ENCODE measurements around the gene PTPRE. TPM values are rescaled to one million over a fixed set of nuclear protein-coding genes. Genes with fewer than 3 reads are reported as not detected.

The PTPRE gene
- total RNA-seq, 1 donor from 2014 or later, result 2.6 TPM

GRCh38 chr10:127990846-127991542, 84.1 kb downstream of the PTPRE start:
- Mint-ChIP-seq H3K36me3 (no peaks in the 10 kb centered on the region), H3K9me3 (no peaks in the 10 kb centered on the region), H3K27ac (no peak overlapping the region), H3K4me3 (no peak overlapping the region), H3K27me3 (ENCODE audit: low read depth) (peaks cover 2% of the 10 kb centered on the region), H3K4me1 (peaks cover 42% of the 10 kb centered on the region)
- TF ChIP-seq CTCF (IDR thresholded peaks at IDR 0.05; ENCODE audit: unreplicated experiment), result no peak
- DNase-seq (ENCODE audit: low spot score in 2 of 2, unreplicated experiment in 2 of 2), result no peak

DNA sequence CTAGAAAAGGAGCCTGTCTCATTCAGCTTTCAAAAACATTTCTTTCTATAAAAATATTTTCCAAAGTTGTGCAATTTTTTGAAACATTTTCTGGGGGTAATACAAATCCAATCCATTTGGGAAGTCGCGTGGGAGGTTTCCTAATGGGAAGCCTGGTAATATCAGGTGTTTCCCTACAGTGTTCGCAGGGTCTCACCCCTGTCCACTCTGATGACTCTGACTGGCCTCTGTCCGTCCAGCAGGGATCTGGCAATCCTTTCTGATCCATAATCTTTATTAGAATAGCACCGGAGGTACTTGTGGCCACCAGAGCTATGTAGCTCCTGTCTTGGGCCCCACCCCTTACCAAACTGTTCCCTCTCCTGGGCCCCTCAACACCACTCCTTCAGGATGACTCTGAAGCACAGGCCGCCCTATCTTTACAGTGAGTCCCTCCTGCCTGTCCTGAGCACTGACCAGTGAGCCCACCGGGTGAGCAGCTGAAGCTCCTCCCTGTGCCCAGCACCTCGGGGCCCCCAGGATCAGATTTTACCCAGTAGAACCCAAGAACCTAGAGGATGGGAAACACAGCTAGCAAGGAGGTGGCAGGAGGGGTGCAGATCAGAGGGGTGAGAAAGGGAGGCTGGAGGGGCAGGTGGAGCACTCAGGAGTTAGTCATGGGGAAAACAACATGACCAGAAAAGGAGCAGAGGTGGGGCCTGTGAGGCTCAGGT, 84.8 kb downstream of the PTPRE start:
- Mint-ChIP-seq H3K4me1 (peaks cover 41% of the 10 kb centered on the region), H3K9me3 (no peaks in the 10 kb centered on the region), H3K27me3 (ENCODE audit: low read depth) (peaks cover 2% of the 10 kb centered on the region), H3K27ac (no peak overlapping the region), H3K36me3 (no peaks in the 10 kb centered on the region), H3K4me3 (no peak overlapping the region)
- DNase-seq (ENCODE audit: low spot score in 2 of 2, unreplicated experiment in 2 of 2), result no peak
- no peak for TF ChIP-seq CTCF (IDR thresholded peaks at IDR 0.05; ENCODE audit: unreplicated experiment)

DNA sequence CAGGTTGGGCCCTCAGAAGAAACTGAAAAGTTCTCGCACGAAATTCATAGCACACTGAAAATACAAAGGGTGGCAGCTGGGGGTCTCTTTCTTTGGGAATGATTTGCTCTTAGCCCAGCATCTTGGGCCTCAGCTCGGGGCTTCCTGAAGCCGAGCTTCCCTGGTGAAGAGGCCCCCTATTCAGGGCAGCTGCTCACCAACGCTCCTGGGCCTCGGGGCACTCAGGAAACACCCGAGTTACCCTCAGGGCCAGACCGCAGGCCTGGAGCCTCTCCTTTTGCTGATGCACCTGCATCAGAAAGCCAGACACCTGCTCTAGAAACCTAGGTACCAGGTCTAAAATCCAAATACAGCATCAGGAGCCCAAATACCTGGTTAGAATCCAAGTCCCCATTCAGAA, 85.5 kb downstream of the PTPRE start:
- no peak for TF ChIP-seq CTCF (IDR thresholded peaks at IDR 0.05; ENCODE audit: unreplicated experiment)
- H3K9me3 Mint-ChIP-seq, result no peaks in the 10 kb centered on the region
- H3K27me3 Mint-ChIP-seq (ENCODE audit: low read depth), result peaks cover 2% of the 10 kb centered on the region
- no peaks in the 10 kb centered on the region for H3K36me3 Mint-ChIP-seq
- DNase-seq (ENCODE audit: low spot score in 2 of 2, unreplicated experiment in 2 of 2), result no peak
- no peak overlapping the region for H3K4me3 Mint-ChIP-seq
- peaks cover 41% of the 10 kb centered on the region for H3K4me1 Mint-ChIP-seq
- no peak overlapping the region for H3K27ac Mint-ChIP-seq

- TF ChIP-seq CTCF (IDR thresholded peaks at IDR 0.05; ENCODE audit: unreplicated experiment), result no peak
- Mint-ChIP-seq H3K27ac (no peak overlapping the region), H3K4me1 (peaks cover 47% of the 10 kb centered on the region), H3K36me3 (no peaks in the 10 kb centered on the region), H3K27me3 (ENCODE audit: low read depth) (peaks cover 2% of the 10 kb centered on the region), H3K4me3 (no peak overlapping the region), H3K9me3 (no peaks in the 10 kb centered on the region)
- no peak for DNase-seq (ENCODE audit: low spot score in 2 of 2, unreplicated experiment in 2 of 2)
Observed at GRCh38 chr10:127993056-127993690, 86.3 kb downstream of the PTPRE start.

- Mint-ChIP-seq H3K4me3 (no peak overlapping the region), H3K27ac (no peak overlapping the region), H3K4me1 (peaks cover 34% of the 10 kb centered on the region), H3K27me3 (ENCODE audit: low read depth) (peaks cover 25% of the 10 kb centered on the region), H3K9me3 (no peaks in the 10 kb centered on the region), H3K36me3 (no peaks in the 10 kb centered on the region)
- no peak for TF ChIP-seq CTCF (IDR thresholded peaks at IDR 0.05; ENCODE audit: unreplicated experiment)
- DNase-seq (ENCODE audit: low spot score in 2 of 2, unreplicated experiment in 2 of 2), result no peak
Observed at GRCh38 chr10:127995939-127996338, 89.0 kb downstream of the PTPRE start.

Measured in mesothelial cell of epicardium (in vitro differentiated cells).